Measurements from ENCODE around the gene ALAD.
A peak's percentile ranks its signal among the peaks of the same experiment; 100 is the strongest.

Gene ALAD

DNA sequence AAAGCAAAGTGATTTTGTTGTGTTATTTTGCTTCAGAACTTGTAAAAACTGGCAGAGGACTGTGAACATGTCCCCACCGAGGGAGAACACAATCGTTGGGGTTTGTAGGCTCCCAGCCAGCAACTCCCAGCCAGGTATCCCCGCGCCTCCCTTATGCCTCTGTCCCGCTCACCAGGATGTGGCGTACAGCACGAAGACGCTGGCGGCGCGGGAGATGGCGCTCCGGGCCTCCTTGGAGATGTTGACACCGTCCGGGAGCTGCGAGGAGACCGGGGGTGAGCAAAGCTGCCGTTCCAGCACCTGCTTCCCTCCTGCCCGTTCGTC, 8.8 kb upstream of the ALAD start:
- TF ChIP-seq, protein P1, sequence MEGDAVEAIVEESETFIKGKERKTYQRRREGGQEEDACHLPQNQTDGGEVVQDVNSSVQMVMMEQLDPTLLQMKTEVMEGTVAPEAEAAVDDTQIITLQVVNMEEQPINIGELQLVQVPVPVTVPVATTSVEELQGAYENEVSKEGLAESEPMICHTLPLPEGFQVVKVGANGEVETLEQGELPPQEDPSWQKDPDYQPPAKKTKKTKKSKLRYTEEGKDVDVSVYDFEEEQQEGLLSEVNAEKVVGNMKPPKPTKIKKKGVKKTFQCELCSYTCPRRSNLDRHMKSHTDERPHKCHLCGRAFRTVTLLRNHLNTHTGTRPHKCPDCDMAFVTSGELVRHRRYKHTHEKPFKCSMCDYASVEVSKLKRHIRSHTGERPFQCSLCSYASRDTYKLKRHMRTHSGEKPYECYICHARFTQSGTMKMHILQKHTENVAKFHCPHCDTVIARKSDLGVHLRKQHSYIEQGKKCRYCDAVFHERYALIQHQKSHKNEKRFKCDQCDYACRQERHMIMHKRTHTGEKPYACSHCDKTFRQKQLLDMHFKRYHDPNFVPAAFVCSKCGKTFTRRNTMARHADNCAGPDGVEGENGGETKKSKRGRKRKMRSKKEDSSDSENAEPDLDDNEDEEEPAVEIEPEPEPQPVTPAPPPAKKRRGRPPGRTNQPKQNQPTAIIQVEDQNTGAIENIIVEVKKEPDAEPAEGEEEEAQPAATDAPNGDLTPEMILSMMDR (IDR thresholded peaks at IDR 0.05): no peak

- TF ChIP-seq, protein P1 (IDR thresholded peaks at IDR 0.05): no peak
These were observed 8.4 kb upstream of the ALAD start for GRCh38 chr9:113409481-113409880.

- TF ChIP-seq, protein P1 (IDR thresholded peaks at IDR 0.05): peak; percentile 91
These were observed 5.9 kb upstream of the ALAD start for GRCh38 chr9:113406873-113407511.

GRCh38 chr9:113403646-113404045, 2.6 kb upstream of the ALAD start:
- TF ChIP-seq, protein P1 (IDR thresholded peaks at IDR 0.05): no peak

DNA sequence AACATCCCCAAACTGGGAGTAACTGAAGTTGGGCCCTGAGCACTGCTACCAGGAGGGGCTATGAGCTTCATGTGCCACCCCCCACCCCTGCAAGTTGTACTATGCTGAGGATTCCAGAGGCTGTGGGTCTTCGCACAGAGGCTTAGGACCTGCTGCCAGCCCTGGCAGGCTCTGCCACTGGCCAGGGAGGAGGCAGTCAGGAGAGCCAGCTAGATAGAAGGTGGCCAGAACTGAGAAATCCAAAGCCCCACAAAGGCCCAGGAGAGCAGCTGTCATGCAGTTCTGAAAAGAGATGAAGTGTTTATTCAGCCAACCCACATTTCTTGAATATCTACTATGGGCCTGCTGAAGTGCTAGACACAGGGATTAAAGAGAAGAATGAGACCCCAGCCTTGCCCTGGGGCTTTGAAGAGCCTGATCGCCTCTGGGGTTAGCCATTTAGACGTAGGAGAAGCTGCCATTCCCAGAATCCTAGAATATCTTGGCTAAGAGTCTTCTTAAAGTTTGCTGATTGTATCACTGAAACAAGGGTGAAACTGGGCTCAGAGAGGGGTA, 1.4 kb downstream of the ALAD start:
- TF ChIP-seq, protein P1 (IDR thresholded peaks at IDR 0.05): no peak

GRCh38 chr9:113398796-113399195, 2.3 kb downstream of the ALAD start:
- TF ChIP-seq, protein P1 (IDR thresholded peaks at IDR 0.05): no peak

DNA sequence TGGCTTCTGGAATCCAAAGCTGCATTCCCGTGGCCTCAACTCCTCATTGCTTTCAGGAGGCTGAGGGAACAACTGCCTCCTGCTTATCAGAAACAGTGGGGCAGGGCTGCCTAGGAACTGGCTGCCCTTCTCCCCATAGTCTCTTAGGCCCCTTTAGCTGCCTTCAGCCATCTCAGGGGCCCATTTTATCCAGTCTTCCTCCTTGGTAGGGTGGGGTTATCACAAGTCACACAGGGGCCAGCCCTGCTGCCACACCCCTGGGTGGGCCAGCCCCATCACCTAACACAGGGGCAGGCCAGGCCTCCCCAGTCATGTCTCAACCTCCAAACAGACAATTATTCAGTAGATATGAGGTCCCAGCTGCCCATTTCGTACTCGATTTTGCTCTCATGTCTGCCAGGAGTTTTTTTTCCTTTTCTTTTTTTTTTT, 3.9 kb downstream of the ALAD start:
- TF ChIP-seq, protein P1 (IDR thresholded peaks at IDR 0.05): no peak

Measured in LNCAP (cell line).